ENCODE measurements around the gene RNF224. TPM values are rescaled to one million over a fixed set of nuclear protein-coding genes. Genes with fewer than 3 reads are reported as not detected.

Gene RNF224
- polyA plus RNA-seq, 1 donor (not counting 4 experiments of a cell fraction or from before 2014, with no cell fraction given) = not detected

GRCh38 chr9:137247916-137248175, 20.5 kb downstream of the RNF224 start:
- TF ChIP-seq CTCF (optimal IDR thresholded peaks at IDR 0.05 in 1 of 3, IDR thresholded peaks at IDR 0.05 in 1 of 3, conservative IDR thresholded peaks at IDR 0.05 in 1 of 3; ENCODE audit: extremely low read depth in 1 of 3, insufficient read depth in 2 of 3, low read length in 3 of 3) = no peak
- no peak for TF ChIP-seq EZH2 (IDR thresholded peaks at IDR 0.05; ENCODE audit: low read length)
- H3K9me1 ChIP-seq (ENCODE audit: control insufficient read depth, extremely low read depth, insufficient read depth, low read length) = peaks cover 3% of the 10 kb centered on the region
- peaks cover 11% of the 10 kb centered on the region for H3K79me2 ChIP-seq (ENCODE audit: control insufficient read depth, insufficient read depth, low read length)
- no peaks in the 10 kb centered on the region for H3K27me3 ChIP-seq (ENCODE audit: control insufficient read depth, extremely low read depth, insufficient read depth, low read length)
- DNase-seq (ENCODE audit: low read depth, low spot score) (no peak), FAIRE-seq (no peak)
- H3K4me1 ChIP-seq (ENCODE audit: control insufficient read depth, extremely low read depth, insufficient read depth, low read length) = peaks cover 25% of the 10 kb centered on the region
- H3K4me3 ChIP-seq (ENCODE audit: control insufficient read depth in 2 of 3, extremely low read depth in 1 of 3, insufficient read depth in 2 of 3, low read depth in 1 of 3, low read length in 3 of 3) = no peak overlapping the region
- no peaks in the 10 kb centered on the region for H3K9me3 ChIP-seq (ENCODE audit: control insufficient read depth, low read depth, low read length)
- dilution Hi-C loops (cut with MboI; ENCODE audit: extremely low pct_ligation_motif_present, low sequenced_read_pairs) = no loop called here
- H3K36me3 ChIP-seq (ENCODE audit: control insufficient read depth in 2 of 2, extremely low read depth in 1 of 2, insufficient read depth in 2 of 2, low read length in 2 of 2) = peaks cover 3 to 12% of the 10 kb centered on the region in 2 experiments
- no peak overlapping the region for H3K4me2 ChIP-seq (ENCODE audit: control insufficient read depth, extremely low read depth, insufficient read depth, low read depth, low read length)
- H3K27ac ChIP-seq (ENCODE audit: control insufficient read depth, insufficient read depth, low read length) = no peak overlapping the region
- H4K20me1 ChIP-seq (ENCODE audit: control insufficient read depth, extremely low read depth, insufficient read depth, low read length) = peaks cover 15% of the 10 kb centered on the region
- H2AFZ ChIP-seq (ENCODE audit: control insufficient read depth, low read length) = no peak overlapping the region
- H3K9ac ChIP-seq (ENCODE audit: control insufficient read depth, extremely low read depth, insufficient read depth, low read length) = no peak overlapping the region

- Histone ChIP-seq H3K79me2 (ENCODE audit: control insufficient read depth, insufficient read depth, low read length) (peaks cover 3% of the 10 kb centered on the region), H3K36me3 (ENCODE audit: control insufficient read depth in 2 of 2, extremely low read depth in 1 of 2, insufficient read depth in 2 of 2, low read length in 2 of 2) (no peaks in the 10 kb centered on the region), H2AFZ (ENCODE audit: control insufficient read depth, low read length) (no peak overlapping the region), H3K9ac (ENCODE audit: control insufficient read depth, extremely low read depth, insufficient read depth, low read length) (no peak overlapping the region), H3K4me1 (ENCODE audit: control insufficient read depth, extremely low read depth, insufficient read depth, low read length) (peaks cover 5% of the 10 kb centered on the region), H3K27me3 (ENCODE audit: control insufficient read depth, extremely low read depth, insufficient read depth, low read length) (no peaks in the 10 kb centered on the region), H3K9me1 (ENCODE audit: control insufficient read depth, extremely low read depth, insufficient read depth, low read length) (no peaks in the 10 kb centered on the region), H3K9me3 (ENCODE audit: control insufficient read depth, low read depth, low read length) (no peaks in the 10 kb centered on the region), H4K20me1 (ENCODE audit: control insufficient read depth, extremely low read depth, insufficient read depth, low read length) (no peaks in the 10 kb centered on the region), H3K4me3 (ENCODE audit: control insufficient read depth in 2 of 3, extremely low read depth in 1 of 3, insufficient read depth in 2 of 3, low read depth in 1 of 3, low read length in 3 of 3) (no peak overlapping the region), H3K27ac (ENCODE audit: control insufficient read depth, insufficient read depth, low read length) (no peak overlapping the region), H3K4me2 (ENCODE audit: control insufficient read depth, extremely low read depth, insufficient read depth, low read depth, low read length) (no peak overlapping the region)
- no peak for FAIRE-seq
- dilution Hi-C loops (cut with MboI; ENCODE audit: extremely low pct_ligation_motif_present, low sequenced_read_pairs) = no loop called here
- no peak for TF ChIP-seq EZH2 (IDR thresholded peaks at IDR 0.05; ENCODE audit: low read length)
- TF ChIP-seq CTCF (optimal IDR thresholded peaks at IDR 0.05 in 1 of 3, IDR thresholded peaks at IDR 0.05 in 1 of 3, conservative IDR thresholded peaks at IDR 0.05 in 1 of 3; ENCODE audit: extremely low read depth in 1 of 3, insufficient read depth in 2 of 3, low read length in 3 of 3) = no peak
- DNase-seq (ENCODE audit: low read depth, low spot score) = no peak
Measured at GRCh38 chr9:137250329-137251193, 23.3 kb downstream of the RNF224 start.
